Memory B cell (primary cell): ENCODE measurements around the gene ADGRE1.

Source experiments
- ATAC-seq: fragments of 150-1000 bp; cut with Tn5 transposase; 2 replicates; pipeline ENCODE4 v1.10.0; 2021; ENCODE audit warnings: low read depth, mild to moderate bottlenecking, moderate library complexity
- DNase-seq, 2 donors: peaks; one replicate each; pipeline ENCODE4 v3.0.0; 2022; ENCODE audit warnings: low spot score in 2 of 2
- H3K27ac Mint-ChIP-seq: one replicate; pipeline ENCODE4 v1.8.0; 2022; ENCODE audit warnings: mild to moderate bottlenecking, moderate library complexity, mixed read lengths
- H3K27me3 Mint-ChIP-seq: one replicate; pipeline ENCODE4 v1.8.0; 2022; ENCODE audit warnings: mixed read lengths
- H3K36me3 Mint-ChIP-seq: one replicate; pipeline ENCODE4 v1.8.0; 2022; ENCODE audit warnings: mild to moderate bottlenecking, mixed read lengths
- H3K4me1 Mint-ChIP-seq: one replicate; pipeline ENCODE4 v1.8.0; 2022; ENCODE audit warnings: mixed read lengths
- H3K4me3 Mint-ChIP-seq: one replicate; pipeline ENCODE4 v1.8.0; 2022; ENCODE audit warnings: mild to moderate bottlenecking, moderate library complexity, mixed read lengths
- H3K9me3 Mint-ChIP-seq: one replicate; pipeline ENCODE4 v1.8.0; 2022; ENCODE audit warnings: mixed read lengths

ADGRE1 gene

GRCh38 chr19:6891761-6892385 is 4.5 kb downstream of the ADGRE1 start:
- no peak overlapping the region for H3K4me3 Mint-ChIP-seq
- peak; percentile 56 for ATAC-seq
- peaks cover 15% of the 10 kb centered on the region for H3K4me1 Mint-ChIP-seq
- DNase-seq: no peak
- H3K27me3 Mint-ChIP-seq: peaks cover 24% of the 10 kb centered on the region
- H3K27ac Mint-ChIP-seq: no peak overlapping the region
- H3K9me3 Mint-ChIP-seq: peaks cover 19% of the 10 kb centered on the region
- peaks cover 6% of the 10 kb centered on the region for H3K36me3 Mint-ChIP-seq

- no peak for DNase-seq
- H3K27ac Mint-ChIP-seq: no peak overlapping the region
- H3K9me3 Mint-ChIP-seq: peaks cover 17% of the 10 kb centered on the region
- H3K4me3 Mint-ChIP-seq: no peak overlapping the region
- ATAC-seq: no peak
- H3K4me1 Mint-ChIP-seq: peaks cover 15% of the 10 kb centered on the region
- peaks cover 4% of the 10 kb centered on the region for H3K36me3 Mint-ChIP-seq
- H3K27me3 Mint-ChIP-seq: peaks cover 18% of the 10 kb centered on the region
These were observed 6.9 kb downstream of the ADGRE1 start for GRCh38 chr19:6894313-6894712.

DNA sequence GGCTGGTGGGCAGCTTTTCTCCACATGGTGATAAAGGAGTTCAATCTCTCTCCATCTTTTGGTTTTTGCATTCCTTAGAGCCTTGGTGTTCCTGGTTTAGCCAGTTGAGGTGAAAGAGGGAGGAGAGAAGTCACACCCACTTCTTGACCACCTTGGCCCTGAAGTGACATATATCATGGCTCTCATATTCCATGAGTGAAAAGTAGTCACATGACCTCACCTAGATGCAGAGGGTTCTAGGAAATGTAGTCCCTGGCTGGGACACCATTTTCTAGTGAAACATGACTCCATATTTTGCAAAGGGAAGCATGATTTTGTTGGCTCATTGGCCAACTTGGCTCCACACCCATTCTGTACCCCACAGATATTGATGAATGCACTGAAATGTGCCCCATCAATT is 16.1 kb downstream of the ADGRE1 start:
- H3K4me1 Mint-ChIP-seq: no peaks in the 10 kb centered on the region
- H3K27me3 Mint-ChIP-seq: peaks cover 5% of the 10 kb centered on the region
- no peak for ATAC-seq
- DNase-seq: no peak
- no peak overlapping the region for H3K4me3 Mint-ChIP-seq
- peaks cover 6% of the 10 kb centered on the region for H3K36me3 Mint-ChIP-seq
- peaks cover 25% of the 10 kb centered on the region for H3K9me3 Mint-ChIP-seq
- no peak overlapping the region for H3K27ac Mint-ChIP-seq

GRCh38 chr19:6906559-6907060 is 19.2 kb downstream of the ADGRE1 start:
- Mint-ChIP-seq H3K4me3 (no peak overlapping the region), H3K36me3 (peaks cover 2% of the 10 kb centered on the region), H3K9me3 (peaks cover 18% of the 10 kb centered on the region), H3K27me3 (peaks cover 2% of the 10 kb centered on the region), H3K27ac (no peak overlapping the region), H3K4me1 (no peaks in the 10 kb centered on the region)
- DNase-seq (no peak), ATAC-seq (no peak)

DNA sequence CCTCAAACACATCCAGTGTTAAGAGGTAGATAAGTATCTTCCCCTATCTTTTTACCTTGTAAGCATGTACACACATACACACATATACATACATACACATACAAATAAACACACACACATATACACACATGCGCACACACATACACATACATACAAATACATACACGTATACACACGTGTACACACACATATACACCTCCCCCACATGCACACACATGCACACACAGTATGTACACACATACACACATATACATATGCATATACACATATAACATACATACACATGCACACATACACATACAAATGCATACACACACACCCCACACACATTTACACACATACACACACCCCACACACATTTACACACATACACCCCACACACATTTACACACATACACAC is 24.1 kb downstream of the ADGRE1 start:
- no peak for ATAC-seq
- Mint-ChIP-seq H3K4me1 (no peaks in the 10 kb centered on the region), H3K27me3 (peaks cover 6% of the 10 kb centered on the region), H3K36me3 (peaks cover 6% of the 10 kb centered on the region), H3K27ac (no peak overlapping the region), H3K9me3 (peaks cover 18% of the 10 kb centered on the region), H3K4me3 (no peak overlapping the region)
- DNase-seq: no peak

DNA sequence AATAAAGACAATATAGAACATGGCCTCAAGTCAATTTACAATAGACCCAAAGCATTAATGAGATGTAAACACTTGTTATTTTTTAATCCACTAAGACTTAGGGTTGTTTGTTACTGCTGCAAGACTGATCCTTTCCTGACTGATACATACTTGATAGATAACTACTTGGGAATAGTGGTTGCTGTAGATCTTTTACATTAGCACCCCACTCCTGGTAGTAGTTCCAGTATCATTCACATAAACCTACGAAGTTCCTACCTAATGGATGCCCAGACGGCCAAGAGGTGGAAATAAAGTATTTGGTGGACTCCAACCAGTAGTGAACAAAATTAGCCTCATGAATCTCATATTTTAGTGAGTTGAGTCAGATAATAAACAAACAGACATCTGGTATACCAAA is 26.9 kb downstream of the ADGRE1 start:
- ATAC-seq: no peak
- Mint-ChIP-seq H3K36me3 (peaks cover 6% of the 10 kb centered on the region), H3K4me3 (no peak overlapping the region)

GRCh38 chr19:6916952-6917351 is 29.6 kb downstream of the ADGRE1 start:
- DNase-seq (no peak), ATAC-seq (no peak)
- peaks cover 6% of the 10 kb centered on the region for H3K36me3 Mint-ChIP-seq
- peaks cover 8% of the 10 kb centered on the region for H3K9me3 Mint-ChIP-seq
- peaks cover 5% of the 10 kb centered on the region for H3K27me3 Mint-ChIP-seq
- H3K4me3 Mint-ChIP-seq: no peak overlapping the region
- H3K27ac Mint-ChIP-seq: no peak overlapping the region
- no peaks in the 10 kb centered on the region for H3K4me1 Mint-ChIP-seq

More for the DNA sequence above, 26.9 kb downstream of the ADGRE1 start:
- H3K4me1 Mint-ChIP-seq: no peaks in the 10 kb centered on the region
- H3K27me3 Mint-ChIP-seq: peaks cover 8% of the 10 kb centered on the region
- no peak for DNase-seq
- H3K27ac Mint-ChIP-seq: no peak overlapping the region
- peaks cover 12% of the 10 kb centered on the region for H3K9me3 Mint-ChIP-seq

DNA sequence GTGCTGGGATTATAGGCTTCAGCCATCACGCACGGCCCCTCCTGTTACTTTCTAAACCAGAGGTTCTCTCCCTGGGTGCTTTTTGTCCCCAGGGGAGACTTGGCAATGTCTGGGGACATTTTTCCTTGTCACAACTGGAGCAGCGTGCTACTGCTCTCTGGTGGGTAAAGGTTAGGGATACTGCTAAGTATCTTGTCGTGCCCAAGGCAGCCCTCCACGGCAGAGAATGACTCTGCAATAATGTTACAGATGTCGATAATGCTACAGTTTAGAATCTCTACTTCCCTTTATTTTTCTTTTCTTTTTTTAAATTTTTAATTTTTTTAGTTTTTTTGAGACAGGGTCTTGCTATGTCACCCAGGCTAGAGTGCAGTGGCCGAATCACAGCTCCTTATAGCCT is 38.0 kb downstream of the ADGRE1 start:
- H3K27ac Mint-ChIP-seq: no peak overlapping the region

DNA sequence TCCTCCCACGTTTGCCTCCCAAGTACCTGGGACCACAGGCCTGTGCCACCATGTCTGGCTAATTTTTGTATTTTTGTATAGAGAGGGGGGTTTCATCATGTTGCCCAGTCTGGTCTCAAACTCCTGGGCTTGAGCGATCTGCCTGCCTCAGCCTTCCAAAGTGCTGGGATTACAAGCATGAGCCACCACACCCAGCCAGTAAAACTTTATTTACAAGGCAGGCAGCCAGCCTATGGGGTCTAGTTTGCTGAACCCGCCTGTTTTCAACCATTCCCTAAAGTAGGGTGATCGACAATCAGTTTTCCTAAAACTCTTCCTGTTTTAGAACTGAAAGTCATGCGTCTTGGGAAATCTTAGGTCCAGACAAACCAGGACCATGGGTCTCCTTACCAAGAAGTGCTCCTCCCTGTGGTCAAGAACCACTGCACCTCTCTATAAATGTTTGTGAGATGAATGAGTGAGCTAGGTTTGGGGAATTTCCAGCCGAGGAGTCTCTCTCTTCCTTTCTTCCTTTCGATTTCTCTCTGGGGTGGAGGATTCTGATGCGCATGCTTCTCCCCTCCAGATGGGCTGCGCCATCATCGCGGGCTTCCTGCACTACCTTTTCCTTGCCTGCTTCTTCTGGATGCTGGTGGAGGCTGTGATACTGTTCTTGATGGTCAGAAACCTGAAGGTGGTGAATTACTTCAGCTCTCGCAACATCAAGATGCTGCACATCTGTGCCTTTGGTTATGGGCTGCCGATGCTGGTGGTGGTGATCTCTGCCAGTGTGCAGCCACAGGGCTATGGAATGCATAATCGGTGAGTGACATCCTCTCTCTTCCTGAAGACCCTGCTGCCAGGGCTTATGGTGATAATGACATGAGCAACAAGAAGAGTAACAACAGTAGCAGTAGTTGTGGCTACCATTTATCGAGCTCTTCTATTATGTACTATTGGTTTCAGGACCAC is 38.7 kb downstream of the ADGRE1 start:
- H3K27ac Mint-ChIP-seq: no peak overlapping the region
- peaks cover 15% of the 10 kb centered on the region for H3K9me3 Mint-ChIP-seq
- DNase-seq (no peak), ATAC-seq (no peak)
- peaks cover 6% of the 10 kb centered on the region for H3K27me3 Mint-ChIP-seq
- H3K4me1 Mint-ChIP-seq: peaks cover 3% of the 10 kb centered on the region
- H3K4me3 Mint-ChIP-seq: no peak overlapping the region
- peaks cover 8% of the 10 kb centered on the region for H3K36me3 Mint-ChIP-seq

More for the DNA sequence above, 38.0 kb downstream of the ADGRE1 start:
- DNase-seq (no peak), ATAC-seq (no peak)
- Mint-ChIP-seq H3K4me3 (no peak overlapping the region), H3K4me1 (peaks cover 3% of the 10 kb centered on the region), H3K36me3 (peaks cover 6% of the 10 kb centered on the region), H3K27me3 (peaks cover 5% of the 10 kb centered on the region), H3K9me3 (peaks cover 13% of the 10 kb centered on the region)

DNA sequence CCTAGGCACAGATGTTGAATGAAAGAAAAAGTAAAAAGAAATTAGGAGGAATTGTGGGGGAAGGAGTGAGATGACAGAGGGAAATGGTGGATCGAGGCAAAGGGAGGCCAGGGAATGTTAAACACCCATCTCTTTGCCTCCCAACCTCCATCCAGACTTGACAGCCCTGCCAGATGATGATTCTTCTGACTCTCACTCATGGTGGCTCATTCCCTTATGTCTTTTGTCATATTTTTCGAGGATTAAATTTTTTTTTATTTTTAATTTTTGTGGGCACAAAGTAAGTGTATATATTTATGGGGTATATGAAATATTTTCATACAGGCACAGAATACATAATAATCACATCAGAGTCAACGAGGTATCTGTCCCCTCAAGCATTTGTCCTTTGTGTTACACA is 42.8 kb downstream of the ADGRE1 start:
- H3K27ac Mint-ChIP-seq: no peak overlapping the region
- peaks cover 11% of the 10 kb centered on the region for H3K9me3 Mint-ChIP-seq
- peaks cover 3% of the 10 kb centered on the region for H3K36me3 Mint-ChIP-seq
- ATAC-seq (no peak), DNase-seq (no peak)
- no peak overlapping the region for H3K4me3 Mint-ChIP-seq
- H3K4me1 Mint-ChIP-seq: peaks cover 3% of the 10 kb centered on the region
- H3K27me3 Mint-ChIP-seq: peaks cover 7% of the 10 kb centered on the region

- Mint-ChIP-seq H3K4me3 (no peak overlapping the region), H3K4me1 (no peaks in the 10 kb centered on the region), H3K27me3 (peaks cover 7% of the 10 kb centered on the region), H3K36me3 (peaks cover 1% of the 10 kb centered on the region), H3K9me3 (peaks cover 4% of the 10 kb centered on the region), H3K27ac (no peak overlapping the region)
- no peak for DNase-seq
- no peak for ATAC-seq
These were observed 47.7 kb downstream of the ADGRE1 start for GRCh38 chr19:6935069-6935468.

- Mint-ChIP-seq H3K9me3 (peaks cover 4% of the 10 kb centered on the region), H3K4me3 (no peak overlapping the region), H3K27me3 (peaks cover 7% of the 10 kb centered on the region), H3K36me3 (peaks cover 1% of the 10 kb centered on the region), H3K4me1 (no peaks in the 10 kb centered on the region), H3K27ac (no peak overlapping the region)
- ATAC-seq (no peak), DNase-seq (no peak)
These were observed 48.2 kb downstream of the ADGRE1 start for GRCh38 chr19:6935618-6936017.

GRCh38 chr19:6945733-6946132 is 58.4 kb downstream of the ADGRE1 start:
- no peak overlapping the region for H3K4me3 Mint-ChIP-seq
- H3K4me1 Mint-ChIP-seq: no peaks in the 10 kb centered on the region
- H3K9me3 Mint-ChIP-seq: peaks cover 1% of the 10 kb centered on the region
- no peak for ATAC-seq
- H3K27ac Mint-ChIP-seq: no peak overlapping the region
- peaks cover 12% of the 10 kb centered on the region for H3K27me3 Mint-ChIP-seq
- no peaks in the 10 kb centered on the region for H3K36me3 Mint-ChIP-seq
- DNase-seq: no peak

GRCh38 chr19:6947745-6948144 is 60.4 kb downstream of the ADGRE1 start:
- Mint-ChIP-seq H3K4me1 (no peaks in the 10 kb centered on the region), H3K4me3 (no peak overlapping the region), H3K36me3 (no peaks in the 10 kb centered on the region), H3K27me3 (peaks cover 9% of the 10 kb centered on the region), H3K9me3 (peaks cover 1% of the 10 kb centered on the region), H3K27ac (no peak overlapping the region)
- ATAC-seq (no peak), DNase-seq (no peak)
